Activated CD4-positive, alpha-beta T cell treated with anti-CD3 and anti-CD28 coated beads, Interleukin-2, amount 50 U/mL, for 4 hours (primary cell): ENCODE results near the gene HSD3B1.
"Not testable (repeated sequence)": the region's sequence is repeated elsewhere in the genome, so short reads cannot be mapped to it uniquely, and the experiment has no call there.

Experiments
- DNase-seq, 2 experiments: peaks; one replicate each; pipeline ENCODE4 v3.0.0-alpha.2; 2020

The HSD3B1 gene

GRCh38 chr1:119556423-119556822 is 49.4 kb downstream of the HSD3B1 start:
- no peak for DNase-seq

GRCh38 chr1:119560402-119560801 is 53.4 kb downstream of the HSD3B1 start:
- not testable (repeated sequence) for DNase-seq

GRCh38 chr1:119564548-119564947 is 57.5 kb downstream of the HSD3B1 start:
- no peak for DNase-seq
